ENCODE data around the gene STC2. TPM values are rescaled to one million over a fixed set of nuclear protein-coding genes. Genes with fewer than 3 reads are reported as not detected.
"Not testable (repeated sequence)": the region's sequence is repeated elsewhere in the genome, so short reads cannot be mapped to it uniquely, and the experiment has no call there.

Gene STC2
- total RNA-seq, 1 experiment from 2014 or later, result 0.03 TPM

- no peak for DNase-seq (ENCODE audit: low spot score)
Measured at GRCh38 chr5:173294673-173295320, 33.4 kb downstream of the STC2 start.

GRCh38 chr5:173293817-173294672 lies 34.2 kb downstream of the STC2 start:
- peak; percentile 66 for DNase-seq (ENCODE audit: low spot score)

GRCh38 chr5:173291722-173292658 lies 36.2 kb downstream of the STC2 start:
- DNase-seq (ENCODE audit: low spot score), result peak; percentile 66

GRCh38 chr5:173290477-173291131 lies 37.6 kb downstream of the STC2 start:
- DNase-seq (ENCODE audit: low spot score), result no peak

GRCh38 chr5:173289372-173289771 lies 38.8 kb downstream of the STC2 start:
- no peak for DNase-seq (ENCODE audit: low spot score)

- no peak for DNase-seq (ENCODE audit: low spot score)
Measured at GRCh38 chr5:173288632-173289031, 39.6 kb downstream of the STC2 start.

GRCh38 chr5:173287086-173287485 lies 41.1 kb downstream of the STC2 start:
- no peak for DNase-seq (ENCODE audit: low spot score)

- DNase-seq (ENCODE audit: low spot score), result not testable (repeated sequence)
Measured at GRCh38 chr5:173284343-173284958, 43.8 kb downstream of the STC2 start.

- DNase-seq (ENCODE audit: low spot score), result peak; percentile 73
Measured at GRCh38 chr5:173283318-173284288, 44.6 kb downstream of the STC2 start.

- no peak for DNase-seq (ENCODE audit: low spot score)
Measured at GRCh38 chr5:173282916-173283315, 45.3 kb downstream of the STC2 start.

- DNase-seq (ENCODE audit: low spot score), result no peak
Measured at GRCh38 chr5:173281910-173282309, 46.3 kb downstream of the STC2 start.

- no peak for DNase-seq (ENCODE audit: low spot score)
Measured at GRCh38 chr5:173279166-173279565, 49.0 kb downstream of the STC2 start.

- DNase-seq (ENCODE audit: low spot score), result no peak
Measured at GRCh38 chr5:173278641-173279040, 49.6 kb downstream of the STC2 start.

GRCh38 chr5:173278172-173278571 lies 50.0 kb downstream of the STC2 start:
- DNase-seq (ENCODE audit: low spot score), result no peak

- no peak for DNase-seq (ENCODE audit: low spot score)
Measured at GRCh38 chr5:173274771-173275170, 53.4 kb downstream of the STC2 start.

- DNase-seq (ENCODE audit: low spot score), result no peak
Measured at GRCh38 chr5:173271419-173271818, 56.8 kb downstream of the STC2 start.

GRCh38 chr5:173268750-173269432 lies 59.3 kb downstream of the STC2 start:
- DNase-seq (ENCODE audit: low spot score), result no peak

- no peak for DNase-seq (ENCODE audit: low spot score)
Measured at GRCh38 chr5:173265433-173265832, 62.8 kb downstream of the STC2 start.

All from A172 (cell line).